ENCODE data around the gene TM7SF2. TPM values are rescaled to one million over a fixed set of nuclear protein-coding genes. Genes with fewer than 3 reads are reported as not detected.
A peak's percentile ranks its signal among the peaks of the same experiment; 100 is the strongest.

The TM7SF2 gene
- total RNA-seq, 1 experiment from 2014 or later: 63.8 TPM

DNA sequence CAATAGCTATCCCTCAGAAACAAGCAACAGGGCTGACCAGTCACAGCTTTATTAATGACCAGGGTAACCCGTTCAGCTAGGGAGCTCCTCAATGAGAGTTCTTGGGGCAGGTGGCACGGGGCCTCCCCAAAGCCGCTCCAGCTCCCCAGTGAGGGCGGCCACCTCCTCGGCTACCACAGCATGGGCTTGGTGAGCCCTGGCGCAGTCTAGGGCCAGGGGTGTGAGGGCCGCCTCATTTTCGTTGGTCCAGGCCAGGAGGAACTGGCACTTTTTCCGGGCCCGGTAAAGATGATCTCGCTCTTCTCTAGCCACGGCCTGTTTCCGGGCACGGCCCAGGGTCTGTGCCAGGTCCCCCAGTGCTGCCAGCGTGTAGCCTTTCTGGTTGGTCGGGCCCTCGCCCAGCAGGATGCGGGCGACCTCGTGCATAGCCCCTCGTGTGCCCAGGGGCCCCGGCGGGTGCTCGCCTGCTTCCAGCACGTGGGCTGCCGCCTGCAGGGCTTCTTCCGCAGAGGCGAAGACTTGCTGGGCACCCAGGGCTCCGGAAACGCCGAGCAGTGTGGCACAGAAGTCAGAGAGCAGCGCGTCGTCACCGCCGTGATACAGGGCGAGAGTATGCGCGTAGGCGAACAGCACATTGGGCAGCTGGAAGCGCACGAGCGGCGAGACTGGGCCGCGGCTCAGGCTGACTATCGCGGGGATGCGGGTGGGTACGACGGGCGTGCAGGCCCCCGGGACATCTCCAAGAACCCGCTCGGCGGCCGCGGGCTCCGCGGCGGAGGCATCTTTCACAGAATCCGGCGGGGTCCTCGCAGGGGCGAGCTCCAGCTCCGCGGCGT lies 4.9 kb downstream of the TM7SF2 start (continued):
- TF ChIP-seq, protein P1, sequence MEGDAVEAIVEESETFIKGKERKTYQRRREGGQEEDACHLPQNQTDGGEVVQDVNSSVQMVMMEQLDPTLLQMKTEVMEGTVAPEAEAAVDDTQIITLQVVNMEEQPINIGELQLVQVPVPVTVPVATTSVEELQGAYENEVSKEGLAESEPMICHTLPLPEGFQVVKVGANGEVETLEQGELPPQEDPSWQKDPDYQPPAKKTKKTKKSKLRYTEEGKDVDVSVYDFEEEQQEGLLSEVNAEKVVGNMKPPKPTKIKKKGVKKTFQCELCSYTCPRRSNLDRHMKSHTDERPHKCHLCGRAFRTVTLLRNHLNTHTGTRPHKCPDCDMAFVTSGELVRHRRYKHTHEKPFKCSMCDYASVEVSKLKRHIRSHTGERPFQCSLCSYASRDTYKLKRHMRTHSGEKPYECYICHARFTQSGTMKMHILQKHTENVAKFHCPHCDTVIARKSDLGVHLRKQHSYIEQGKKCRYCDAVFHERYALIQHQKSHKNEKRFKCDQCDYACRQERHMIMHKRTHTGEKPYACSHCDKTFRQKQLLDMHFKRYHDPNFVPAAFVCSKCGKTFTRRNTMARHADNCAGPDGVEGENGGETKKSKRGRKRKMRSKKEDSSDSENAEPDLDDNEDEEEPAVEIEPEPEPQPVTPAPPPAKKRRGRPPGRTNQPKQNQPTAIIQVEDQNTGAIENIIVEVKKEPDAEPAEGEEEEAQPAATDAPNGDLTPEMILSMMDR (IDR thresholded peaks at IDR 0.05): no peak
- TF ChIP-seq SMAD4 (CRISPR knock-in tag; IDR thresholded peaks at IDR 0.05) (0 out of 2 replicates have a peak, but pooled peaks have one; percentile 56), KAT7 (CRISPR knock-in tag; IDR thresholded peaks at IDR 0.05; ENCODE audit: borderline replicate concordance) (peak; percentile 95), SMAD3 (CRISPR knock-in tag; IDR thresholded peaks at IDR 0.05; ENCODE audit: borderline replicate concordance) (peak; percentile 93), ATF1 (CRISPR knock-in tag; IDR thresholded peaks at IDR 0.05) (peak; percentile 69; the same call in 1 of the 2 replicates), ZNF396 (CRISPR knock-in tag; IDR thresholded peaks at IDR 0.05; ENCODE audit: borderline replicate concordance) (no peak), NFATC4 (CRISPR knock-in tag; IDR thresholded peaks at IDR 0.05) (no peak), MYBL2 (CRISPR knock-in tag; IDR thresholded peaks at IDR 0.05) (peak; percentile 83), ELF4 (CRISPR knock-in tag; IDR thresholded peaks at IDR 0.05; ENCODE audit: low read depth) (0 out of 2 replicates have a peak, but pooled peaks have one; percentile 33), JUN (CRISPR knock-in tag; IDR thresholded peaks at IDR 0.05) (0 out of 2 replicates have a peak, but pooled peaks have one; percentile 63), ETV6 (CRISPR knock-in tag; IDR thresholded peaks at IDR 0.05) (no peak), ZNF232 (CRISPR knock-in tag; IDR thresholded peaks at IDR 0.05) (peak; percentile 91; the same call in 1 of the 2 replicates), EMX1 (CRISPR knock-in tag; IDR thresholded peaks at IDR 0.05) (no peak), ZNF416 (CRISPR knock-in tag; IDR thresholded peaks at IDR 0.05) (no peak), CREB1 (CRISPR knock-in tag; IDR thresholded peaks at IDR 0.05) (peak; percentile 93)
- TF ChIP-seq, protein P2, sequence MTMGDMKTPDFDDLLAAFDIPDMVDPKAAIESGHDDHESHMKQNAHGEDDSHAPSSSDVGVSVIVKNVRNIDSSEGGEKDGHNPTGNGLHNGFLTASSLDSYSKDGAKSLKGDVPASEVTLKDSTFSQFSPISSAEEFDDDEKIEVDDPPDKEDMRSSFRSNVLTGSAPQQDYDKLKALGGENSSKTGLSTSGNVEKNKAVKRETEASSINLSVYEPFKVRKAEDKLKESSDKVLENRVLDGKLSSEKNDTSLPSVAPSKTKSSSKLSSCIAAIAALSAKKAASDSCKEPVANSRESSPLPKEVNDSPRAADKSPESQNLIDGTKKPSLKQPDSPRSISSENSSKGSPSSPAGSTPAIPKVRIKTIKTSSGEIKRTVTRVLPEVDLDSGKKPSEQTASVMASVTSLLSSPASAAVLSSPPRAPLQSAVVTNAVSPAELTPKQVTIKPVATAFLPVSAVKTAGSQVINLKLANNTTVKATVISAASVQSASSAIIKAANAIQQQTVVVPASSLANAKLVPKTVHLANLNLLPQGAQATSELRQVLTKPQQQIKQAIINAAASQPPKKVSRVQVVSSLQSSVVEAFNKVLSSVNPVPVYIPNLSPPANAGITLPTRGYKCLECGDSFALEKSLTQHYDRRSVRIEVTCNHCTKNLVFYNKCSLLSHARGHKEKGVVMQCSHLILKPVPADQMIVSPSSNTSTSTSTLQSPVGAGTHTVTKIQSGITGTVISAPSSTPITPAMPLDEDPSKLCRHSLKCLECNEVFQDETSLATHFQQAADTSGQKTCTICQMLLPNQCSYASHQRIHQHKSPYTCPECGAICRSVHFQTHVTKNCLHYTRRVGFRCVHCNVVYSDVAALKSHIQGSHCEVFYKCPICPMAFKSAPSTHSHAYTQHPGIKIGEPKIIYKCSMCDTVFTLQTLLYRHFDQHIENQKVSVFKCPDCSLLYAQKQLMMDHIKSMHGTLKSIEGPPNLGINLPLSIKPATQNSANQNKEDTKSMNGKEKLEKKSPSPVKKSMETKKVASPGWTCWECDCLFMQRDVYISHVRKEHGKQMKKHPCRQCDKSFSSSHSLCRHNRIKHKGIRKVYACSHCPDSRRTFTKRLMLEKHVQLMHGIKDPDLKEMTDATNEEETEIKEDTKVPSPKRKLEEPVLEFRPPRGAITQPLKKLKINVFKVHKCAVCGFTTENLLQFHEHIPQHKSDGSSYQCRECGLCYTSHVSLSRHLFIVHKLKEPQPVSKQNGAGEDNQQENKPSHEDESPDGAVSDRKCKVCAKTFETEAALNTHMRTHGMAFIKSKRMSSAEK (CRISPR knock-in tag; IDR thresholded peaks at IDR 0.05; ENCODE audit: borderline replicate concordance): no peak
- TF ChIP-seq, protein P3, sequence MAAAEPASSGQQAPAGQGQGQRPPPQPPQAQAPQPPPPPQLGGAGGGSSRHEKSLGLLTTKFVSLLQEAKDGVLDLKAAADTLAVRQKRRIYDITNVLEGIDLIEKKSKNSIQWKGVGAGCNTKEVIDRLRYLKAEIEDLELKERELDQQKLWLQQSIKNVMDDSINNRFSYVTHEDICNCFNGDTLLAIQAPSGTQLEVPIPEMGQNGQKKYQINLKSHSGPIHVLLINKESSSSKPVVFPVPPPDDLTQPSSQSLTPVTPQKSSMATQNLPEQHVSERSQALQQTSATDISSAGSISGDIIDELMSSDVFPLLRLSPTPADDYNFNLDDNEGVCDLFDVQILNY (CRISPR knock-in tag; IDR thresholded peaks at IDR 0.05): peak; percentile 79
- TF ChIP-seq, protein P4, sequence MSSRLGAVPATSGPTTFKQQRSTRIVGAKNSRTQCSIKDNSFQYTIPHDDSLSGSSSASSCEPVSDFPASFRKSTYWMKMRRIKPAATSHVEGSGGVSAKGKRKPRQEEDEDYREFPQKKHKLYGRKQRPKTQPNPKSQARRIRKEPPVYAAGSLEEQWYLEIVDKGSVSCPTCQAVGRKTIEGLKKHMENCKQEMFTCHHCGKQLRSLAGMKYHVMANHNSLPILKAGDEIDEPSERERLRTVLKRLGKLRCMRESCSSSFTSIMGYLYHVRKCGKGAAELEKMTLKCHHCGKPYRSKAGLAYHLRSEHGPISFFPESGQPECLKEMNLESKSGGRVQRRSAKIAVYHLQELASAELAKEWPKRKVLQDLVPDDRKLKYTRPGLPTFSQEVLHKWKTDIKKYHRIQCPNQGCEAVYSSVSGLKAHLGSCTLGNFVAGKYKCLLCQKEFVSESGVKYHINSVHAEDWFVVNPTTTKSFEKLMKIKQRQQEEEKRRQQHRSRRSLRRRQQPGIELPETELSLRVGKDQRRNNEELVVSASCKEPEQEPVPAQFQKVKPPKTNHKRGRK (CRISPR knock-in tag; IDR thresholded peaks at IDR 0.05; ENCODE audit: borderline replicate concordance): no peak
- TF ChIP-seq, protein P5, sequence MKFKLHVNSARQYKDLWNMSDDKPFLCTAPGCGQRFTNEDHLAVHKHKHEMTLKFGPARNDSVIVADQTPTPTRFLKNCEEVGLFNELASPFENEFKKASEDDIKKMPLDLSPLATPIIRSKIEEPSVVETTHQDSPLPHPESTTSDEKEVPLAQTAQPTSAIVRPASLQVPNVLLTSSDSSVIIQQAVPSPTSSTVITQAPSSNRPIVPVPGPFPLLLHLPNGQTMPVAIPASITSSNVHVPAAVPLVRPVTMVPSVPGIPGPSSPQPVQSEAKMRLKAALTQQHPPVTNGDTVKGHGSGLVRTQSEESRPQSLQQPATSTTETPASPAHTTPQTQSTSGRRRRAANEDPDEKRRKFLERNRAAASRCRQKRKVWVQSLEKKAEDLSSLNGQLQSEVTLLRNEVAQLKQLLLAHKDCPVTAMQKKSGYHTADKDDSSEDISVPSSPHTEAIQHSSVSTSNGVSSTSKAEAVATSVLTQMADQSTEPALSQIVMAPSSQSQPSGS (CRISPR knock-in tag; IDR thresholded peaks at IDR 0.05; ENCODE audit: borderline replicate concordance, low read depth): no peak
- TF ChIP-seq, protein P6, sequence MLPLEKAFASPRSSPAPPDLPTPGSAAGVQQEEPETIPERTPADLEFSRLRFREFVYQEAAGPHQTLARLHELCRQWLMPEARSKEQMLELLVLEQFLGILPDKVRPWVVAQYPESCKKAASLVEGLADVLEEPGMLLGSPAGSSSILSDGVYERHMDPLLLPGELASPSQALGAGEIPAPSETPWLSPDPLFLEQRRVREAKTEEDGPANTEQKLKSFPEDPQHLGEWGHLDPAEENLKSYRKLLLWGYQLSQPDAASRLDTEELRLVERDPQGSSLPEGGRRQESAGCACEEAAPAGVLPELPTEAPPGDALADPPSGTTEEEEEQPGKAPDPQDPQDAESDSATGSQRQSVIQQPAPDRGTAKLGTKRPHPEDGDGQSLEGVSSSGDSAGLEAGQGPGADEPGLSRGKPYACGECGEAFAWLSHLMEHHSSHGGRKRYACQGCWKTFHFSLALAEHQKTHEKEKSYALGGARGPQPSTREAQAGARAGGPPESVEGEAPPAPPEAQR (CRISPR knock-in tag; IDR thresholded peaks at IDR 0.05): no peak
- TF ChIP-seq, protein P7, sequence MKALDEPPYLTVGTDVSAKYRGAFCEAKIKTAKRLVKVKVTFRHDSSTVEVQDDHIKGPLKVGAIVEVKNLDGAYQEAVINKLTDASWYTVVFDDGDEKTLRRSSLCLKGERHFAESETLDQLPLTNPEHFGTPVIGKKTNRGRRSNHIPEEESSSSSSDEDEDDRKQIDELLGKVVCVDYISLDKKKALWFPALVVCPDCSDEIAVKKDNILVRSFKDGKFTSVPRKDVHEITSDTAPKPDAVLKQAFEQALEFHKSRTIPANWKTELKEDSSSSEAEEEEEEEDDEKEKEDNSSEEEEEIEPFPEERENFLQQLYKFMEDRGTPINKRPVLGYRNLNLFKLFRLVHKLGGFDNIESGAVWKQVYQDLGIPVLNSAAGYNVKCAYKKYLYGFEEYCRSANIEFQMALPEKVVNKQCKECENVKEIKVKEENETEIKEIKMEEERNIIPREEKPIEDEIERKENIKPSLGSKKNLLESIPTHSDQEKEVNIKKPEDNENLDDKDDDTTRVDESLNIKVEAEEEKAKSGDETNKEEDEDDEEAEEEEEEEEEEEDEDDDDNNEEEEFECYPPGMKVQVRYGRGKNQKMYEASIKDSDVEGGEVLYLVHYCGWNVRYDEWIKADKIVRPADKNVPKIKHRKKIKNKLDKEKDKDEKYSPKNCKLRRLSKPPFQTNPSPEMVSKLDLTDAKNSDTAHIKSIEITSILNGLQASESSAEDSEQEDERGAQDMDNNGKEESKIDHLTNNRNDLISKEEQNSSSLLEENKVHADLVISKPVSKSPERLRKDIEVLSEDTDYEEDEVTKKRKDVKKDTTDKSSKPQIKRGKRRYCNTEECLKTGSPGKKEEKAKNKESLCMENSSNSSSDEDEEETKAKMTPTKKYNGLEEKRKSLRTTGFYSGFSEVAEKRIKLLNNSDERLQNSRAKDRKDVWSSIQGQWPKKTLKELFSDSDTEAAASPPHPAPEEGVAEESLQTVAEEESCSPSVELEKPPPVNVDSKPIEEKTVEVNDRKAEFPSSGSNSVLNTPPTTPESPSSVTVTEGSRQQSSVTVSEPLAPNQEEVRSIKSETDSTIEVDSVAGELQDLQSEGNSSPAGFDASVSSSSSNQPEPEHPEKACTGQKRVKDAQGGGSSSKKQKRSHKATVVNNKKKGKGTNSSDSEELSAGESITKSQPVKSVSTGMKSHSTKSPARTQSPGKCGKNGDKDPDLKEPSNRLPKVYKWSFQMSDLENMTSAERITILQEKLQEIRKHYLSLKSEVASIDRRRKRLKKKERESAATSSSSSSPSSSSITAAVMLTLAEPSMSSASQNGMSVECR (CRISPR knock-in tag; IDR thresholded peaks at IDR 0.05; ENCODE audit: borderline replicate concordance): peak; percentile 94
